GM18858 (cell line): ENCODE measurements around the gene GDI1.

ENCODE experiments used
- ATAC-seq: cut with Tn5 transposase; IDR thresholded peaks from one replicate; pipeline ENCODE4 v1.9.1; 2021; ENCODE audit not compliant: unreplicated experiment

The GDI1 gene

GRCh38 chrX:154408659-154409221 is 28.2 kb upstream of the GDI1 start:
- ATAC-seq = no peak

- no peak for ATAC-seq
Observed at GRCh38 chrX:154409222-154409871, 27.6 kb upstream of the GDI1 start, which contains the start of gene DNASE1L1. Gene DNASE1L1, minus strand, starts transcription at chrX:154409254. Its CDS starts 3,686 bp downstream, at chrX:154405568.

GRCh38 chrX:154411981-154412340 is 25.0 kb upstream of the GDI1 start:
- no peak for ATAC-seq

GRCh38 chrX:154412468-154412867 is 24.5 kb upstream of the GDI1 start:
- no peak for ATAC-seq

GRCh38 chrX:154413142-154413541 is 23.8 kb upstream of the GDI1 start:
- ATAC-seq = no peak

GRCh38 chrX:154417157-154417556 is 19.8 kb upstream of the GDI1 start:
- no peak for ATAC-seq

- ATAC-seq = no peak
Observed at GRCh38 chrX:154419189-154419588, 17.8 kb upstream of the GDI1 start.

GRCh38 chrX:154419688-154420401 is 17.1 kb upstream of the GDI1 start:
- ATAC-seq = no peak

GRCh38 chrX:154420402-154420756 is 16.6 kb upstream of the GDI1 start:
- no peak for ATAC-seq

- no peak for ATAC-seq
Observed at GRCh38 chrX:154426916-154427770, 9.8 kb upstream of the GDI1 start.

GRCh38 chrX:154428176-154429171 is 8.5 kb upstream of the GDI1 start, which contains the start of gene ATP6AP1:
Gene ATP6AP1, plus strand, starts transcription at chrX:154428677. Its CDS starts 16 bp downstream, at chrX:154428693.
- peak; percentile 84 for ATAC-seq

GRCh38 chrX:154429711-154430110 is 7.2 kb upstream of the GDI1 start:
- ATAC-seq = no peak

GRCh38 chrX:154430479-154430878 is 6.5 kb upstream of the GDI1 start:
- ATAC-seq = no peak

GRCh38 chrX:154430916-154431315 is 6.0 kb upstream of the GDI1 start:
- no peak for ATAC-seq

- ATAC-seq = no peak
Observed at GRCh38 chrX:154431341-154431740, 5.6 kb upstream of the GDI1 start.

GRCh38 chrX:154432210-154432609 is 4.7 kb upstream of the GDI1 start:
- ATAC-seq = no peak

- no peak for ATAC-seq
Observed at GRCh38 chrX:154433605-154434004, 3.3 kb upstream of the GDI1 start.

- ATAC-seq = no peak
Observed at GRCh38 chrX:154434394-154435168, 2.4 kb upstream of the GDI1 start.

GRCh38 chrX:154435171-154435733 is 1.7 kb upstream of the GDI1 start:
- ATAC-seq = no peak
